ENCODE measurements around the gene SLIT3. TPM values are rescaled to one million over a fixed set of nuclear protein-coding genes. Genes with fewer than 3 reads are reported as not detected.

Gene SLIT3
- total RNA-seq, 4 donors from 2014 or later = 46.3 to 89.0 (median 68.0) TPM

GRCh38 chr5:168683247-168683926 is 617.6 kb downstream of the SLIT3 start:
- no peak for TF ChIP-seq CTCF (IDR thresholded peaks at IDR 0.05)
- no peak for DNase-seq (ENCODE audit: low spot score)
- ATAC-seq (ENCODE audit: low FRiP score) = no peak

- DNase-seq (ENCODE audit: low spot score) (no peak), ATAC-seq (ENCODE audit: low FRiP score) (peak; percentile 48)
- no peak for TF ChIP-seq CTCF (IDR thresholded peaks at IDR 0.05)
These were observed 619.3 kb downstream of the SLIT3 start for GRCh38 chr5:168681556-168682183.

- TF ChIP-seq CTCF (IDR thresholded peaks at IDR 0.05) = no peak
These were observed 620.5 kb downstream of the SLIT3 start for GRCh38 chr5:168680395-168680794.

GRCh38 chr5:168679515-168679920 is 621.4 kb downstream of the SLIT3 start:
- TF ChIP-seq CTCF (IDR thresholded peaks at IDR 0.05) = no peak
- ATAC-seq (ENCODE audit: low FRiP score) = peak; percentile 60
- peak; percentile 71 for DNase-seq (ENCODE audit: low spot score)

More at GRCh38 chr5:168680395-168680794, 620.5 kb downstream of the SLIT3 start:
- no peak for ATAC-seq (ENCODE audit: low FRiP score)
- no peak for DNase-seq (ENCODE audit: low spot score)

- DNase-seq (ENCODE audit: low spot score) (no peak), ATAC-seq (ENCODE audit: low FRiP score) (no peak)
- TF ChIP-seq CTCF (IDR thresholded peaks at IDR 0.05) = no peak
These were observed 624.4 kb downstream of the SLIT3 start for GRCh38 chr5:168676501-168676900.

GRCh38 chr5:168675883-168676408 is 625.0 kb downstream of the SLIT3 start:
- TF ChIP-seq CTCF (IDR thresholded peaks at IDR 0.05) = no peak
- no peak for ATAC-seq (ENCODE audit: low FRiP score)
- DNase-seq (ENCODE audit: low spot score) = no peak

Data from omental fat pad (tissue), 4 donors.